Upper lobe of left lung (tissue), 6 donors: ENCODE data around the gene SAP30L. TPM values are rescaled to one million over a fixed set of nuclear protein-coding genes. Genes with fewer than 3 reads are reported as not detected.

Source experiments
- ATAC-seq, 2 donors: fragments of 200-7000 bp; cut with Tn5 transposase; one replicate each; pipeline ENCODE4 v1.9.1; 2022; ENCODE audit warnings: mild to moderate bottlenecking in 2 of 2, moderate library complexity in 2 of 2; ENCODE audit not compliant: low FRiP score in 2 of 2
- DNase-seq, 2 donors: peaks; one replicate each; pipeline ENCODE4 v3.0.0-alpha.2; 2019 to 2020
- H3K27ac ChIP-seq, 4 donors: fragments of 200-600 bp; sonication (generic); one replicate each; pipeline ENCODE4 v1.5.1; 2016 to 2019
- H3K27me3 ChIP-seq, 4 donors: fragments of 200-600 bp; sonication (generic); one replicate each; pipeline ENCODE4 v1.5.1; 2017 to 2019
- H3K36me3 ChIP-seq, 4 donors: fragments of 200-600 bp; sonication (generic); one replicate each; pipeline ENCODE4 v1.5.1; 2016 to 2019
- H3K4me1 ChIP-seq, 4 donors: fragments of 200-600 bp; sonication (generic); one replicate each; pipeline ENCODE4 v1.5.1; 2018 to 2019
- H3K4me3 ChIP-seq, 4 donors: fragments of 200-600 bp; sonication (generic); one replicate each; pipeline ENCODE4 v1.5.1; 2017 to 2019; ENCODE audit warnings: mild to moderate bottlenecking in 2 of 4, moderate library complexity in 1 of 4
- H3K9me3 ChIP-seq, 4 donors: fragments of 200-600 bp; sonication (generic); one replicate each; pipeline ENCODE4 v1.5.1; 2018 to 2019
- CTCF ChIP-seq, 6 experiments: fragments of 450-650 bp in 4 of 6; fragments of 200-600 bp in 2 of 6; sonication (generic) in 2 of 6; IDR thresholded peaks; one replicate each; pipeline ENCODE4 v1.5.1; 2016 to 2019; ENCODE audit warnings: antibody characterized with exemption in 6 of 6
- EP300 ChIP-seq, 4 donors: sonication (generic); formaldehyde crosslinking; IDR thresholded peaks; one replicate each; pipeline ENCODE4 v1.5.1; 2017; ENCODE audit warnings: antibody characterized with exemption in 4 of 4, control low read depth in 2 of 4
- POLR2A ChIP-seq, 4 donors: fragments of 450-650 bp; IDR thresholded peaks; one replicate each; pipeline ENCODE4 v1.5.1; 2016 to 2017; ENCODE audit warnings: antibody characterized with exemption in 4 of 4, mild to moderate bottlenecking in 2 of 4
- POLR2AphosphoS5 ChIP-seq, 2 donors: sonication (generic); formaldehyde crosslinking; IDR thresholded peaks; one replicate each; pipeline ENCODE4 v1.5.1; 2017; ENCODE audit warnings: antibody characterized with exemption in 2 of 2
- WGBS, 2 donors: methylation state at CpG; one replicate each; pipeline ENCODE4 v1.1.5; 2017 to 2018; 5-methylcytosine and 5-hydroxymethylcytosine counted together
- total RNA-seq, 6 donors: library from RNA; depleted of rRNA in 4 of 6; stranded (reverse); fragments of >200 nt in 4 of 6; gene quantifications; one replicate each; pipeline versions ENCODE4 v1.1.0 to v1.2.1, GENCODE V29; 2016 to 2021
- donor health status: DM: no; HTN: no; CAD: no; lungs with moderate emphysema.
- donor health status: DM: no; HTN: yes; CAD: no; lungs with severe emphysema.

The SAP30L gene
- total RNA-seq, 6 donors from 2014 or later, result 34.0 to 52.8 (median 37.8) TPM

DNA sequence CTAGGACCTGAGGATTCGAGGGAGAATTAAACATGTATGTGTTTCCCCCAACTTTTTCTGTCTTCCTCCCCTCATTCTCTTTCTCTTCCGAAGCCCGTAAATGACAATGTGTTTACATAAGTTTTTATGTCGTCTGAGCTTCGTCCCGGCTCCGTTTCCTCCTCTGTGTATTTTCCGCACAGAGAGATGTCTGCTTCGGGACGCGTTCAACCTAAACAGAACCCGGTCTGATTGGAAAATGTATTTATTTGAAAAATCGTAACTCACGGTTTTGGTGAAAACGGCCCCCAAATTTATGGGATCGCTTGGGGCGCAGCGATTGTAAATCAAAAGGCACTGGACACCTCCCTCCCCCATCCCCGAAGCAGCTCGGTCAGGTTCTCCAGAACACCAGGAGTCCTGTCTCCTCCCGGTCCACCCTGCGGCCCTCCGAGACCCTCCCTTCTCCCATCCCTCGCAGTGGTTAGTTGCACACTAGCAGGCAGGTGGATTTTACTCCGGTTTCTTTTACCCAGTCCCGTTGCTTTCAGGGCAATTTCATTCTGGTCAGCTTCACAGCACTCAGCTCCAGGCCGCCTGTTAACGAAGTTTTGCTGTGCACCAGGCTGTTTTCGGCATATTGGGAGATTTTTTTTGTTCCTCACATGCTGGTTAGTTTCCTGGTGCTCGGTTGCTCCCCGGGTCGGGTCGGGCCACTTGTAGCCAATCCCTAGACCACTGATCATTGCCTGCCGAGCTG lies 38.0 kb downstream of the SAP30L start:
- WGBS, 2 donors, result 6 to 7% methylated on average over 31 to 34 of the region's 34 CpGs
- no peak for ATAC-seq

DNA sequence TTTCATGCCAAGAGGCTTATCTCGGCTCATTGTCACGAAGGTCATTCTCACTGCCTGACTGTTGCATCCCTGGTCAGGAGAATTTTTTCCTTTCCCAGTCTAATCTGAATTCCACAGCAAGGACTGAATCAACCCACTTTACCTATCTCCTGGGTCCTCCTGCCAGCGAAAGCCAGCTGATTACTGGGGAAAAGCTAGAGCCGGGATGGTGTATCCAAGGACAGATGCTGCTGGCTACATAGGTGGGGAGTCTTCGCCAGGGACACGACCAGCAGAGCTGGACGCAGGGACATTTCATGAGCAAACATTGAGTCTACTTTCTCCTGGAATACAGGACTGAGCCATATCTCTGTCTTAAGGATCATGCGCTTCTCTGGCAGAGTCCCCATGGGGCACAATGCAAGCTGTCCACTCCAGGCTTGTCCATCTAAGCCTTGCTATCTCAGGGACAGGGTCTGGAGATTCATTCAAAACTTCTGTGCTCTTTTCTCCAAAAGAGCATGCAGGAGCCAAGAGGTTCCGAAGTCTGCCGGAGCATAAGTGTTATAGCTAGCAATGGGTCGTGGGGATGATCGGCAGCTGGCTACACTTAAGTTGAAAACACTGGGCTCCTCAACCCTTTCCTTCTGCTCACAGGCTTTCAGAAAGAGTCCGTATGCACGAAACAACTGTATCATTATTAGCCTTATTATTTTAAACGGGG lies 38.7 kb downstream of the SAP30L start:
- H3K4me1 ChIP-seq, result peaks cover 0 to 26% (median 7%) of the 10 kb centered on the region in 4 donors
- H3K4me3 ChIP-seq, result no peak overlapping the region
- no peak for TF ChIP-seq CTCF (IDR thresholded peaks at IDR 0.05)
- TF ChIP-seq POLR2A (IDR thresholded peaks at IDR 0.05), result no peak
- no peak for TF ChIP-seq EP300 (IDR thresholded peaks at IDR 0.05)
- no peak for TF ChIP-seq POLR2AphosphoS5 (IDR thresholded peaks at IDR 0.05)
- ATAC-seq (no peak), DNase-seq (no peak)
- no peak overlapping the region for H3K27ac ChIP-seq
- H3K9me3 ChIP-seq, result no peaks in the 10 kb centered on the region
- H3K27me3 ChIP-seq, result peaks cover 2 to 81% (median 39%) of the 10 kb centered on the region in 4 donors
- H3K36me3 ChIP-seq, result no peaks in the 10 kb centered on the region
- WGBS, 2 donors, result 11 to 15% methylated on average over 15 of the region's 15 CpGs

More for the DNA sequence above, 38.0 kb downstream of the SAP30L start:
- H3K4me1 ChIP-seq, result peaks cover 5 to 33% (median 13%) of the 10 kb centered on the region in 4 donors
- no peak overlapping the region for H3K4me3 ChIP-seq
- H3K27ac ChIP-seq, result no peak overlapping the region
- H3K36me3 ChIP-seq, result no peaks in the 10 kb centered on the region
- TF ChIP-seq POLR2A (IDR thresholded peaks at IDR 0.05) (no peak), POLR2AphosphoS5 (IDR thresholded peaks at IDR 0.05) (no peak), CTCF (IDR thresholded peaks at IDR 0.05) (no peak), EP300 (IDR thresholded peaks at IDR 0.05) (no peak)
- H3K9me3 ChIP-seq, result no peaks in the 10 kb centered on the region
- peaks cover 2 to 88% (median 46%) of the 10 kb centered on the region in 4 donors for H3K27me3 ChIP-seq
- DNase-seq, result no peak

DNA sequence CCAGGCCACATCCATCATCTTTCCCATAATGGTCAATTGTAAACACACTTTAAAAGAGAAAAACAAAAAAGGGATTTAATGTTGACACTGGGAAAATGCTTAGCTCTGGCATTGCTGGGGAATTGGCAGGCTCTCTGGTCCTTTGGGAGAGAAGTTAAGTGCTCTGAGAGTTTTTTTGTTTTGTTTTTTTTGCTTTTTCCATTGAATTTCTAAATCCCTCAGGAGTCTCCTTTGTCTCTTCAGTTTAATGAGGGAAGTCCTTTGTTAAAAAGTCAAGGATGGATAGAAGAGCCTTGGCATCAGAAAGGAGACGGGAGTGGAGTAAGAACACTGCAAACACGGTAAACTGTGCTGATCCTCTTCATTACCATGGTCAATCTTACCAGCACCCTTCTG lies 39.3 kb downstream of the SAP30L start:
- WGBS, 2 donors, result 8 to 17% methylated on average over 2 of the region's 2 CpGs
- Histone ChIP-seq H3K9me3 (no peaks in the 10 kb centered on the region), H3K27ac (no peak overlapping the region), H3K4me1 (peaks cover 0 to 21% (median 4%) of the 10 kb centered on the region in 4 donors), H3K4me3 (no peak overlapping the region), H3K36me3 (no peaks in the 10 kb centered on the region), H3K27me3 (peaks cover 2 to 75% (median 34%) of the 10 kb centered on the region in 4 donors)
- DNase-seq (no peak), ATAC-seq (no peak)
- TF ChIP-seq POLR2AphosphoS5 (IDR thresholded peaks at IDR 0.05), result no peak
- TF ChIP-seq CTCF (IDR thresholded peaks at IDR 0.05), result no peak
- TF ChIP-seq EP300 (IDR thresholded peaks at IDR 0.05), result no peak
- no peak for TF ChIP-seq POLR2A (IDR thresholded peaks at IDR 0.05)

DNA sequence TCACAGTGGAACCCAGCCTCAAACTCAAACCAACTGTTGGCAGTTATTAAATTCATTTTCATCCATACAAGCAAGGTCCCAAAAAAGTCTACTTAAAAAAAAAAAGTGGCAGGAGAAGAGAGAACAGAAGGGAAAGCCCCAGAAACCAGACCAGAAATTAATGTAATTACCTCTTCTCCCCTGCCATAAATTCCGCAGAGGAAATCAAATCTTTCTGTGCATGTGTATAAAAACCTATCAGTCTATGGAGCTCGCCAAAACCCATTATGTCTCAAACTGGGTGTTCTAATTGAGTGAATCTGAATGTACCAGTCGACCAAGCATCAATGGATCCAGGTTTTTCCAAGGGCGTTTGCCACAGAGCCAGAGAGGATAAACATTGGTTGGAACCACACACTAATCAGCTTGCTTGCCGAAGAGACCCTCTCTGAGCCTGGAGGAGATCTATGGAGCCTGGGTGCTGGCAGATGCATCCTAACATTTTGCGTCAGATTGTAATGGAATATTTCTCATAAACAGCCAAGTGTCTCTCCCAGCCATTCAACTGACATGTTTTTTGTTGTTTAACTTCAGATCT lies 40.1 kb downstream of the SAP30L start:
- ATAC-seq, result no peak
- Histone ChIP-seq H3K4me1 (peaks cover 0 to 20% (median 4%) of the 10 kb centered on the region in 4 donors), H3K36me3 (no peaks in the 10 kb centered on the region), H3K27ac (no peak overlapping the region), H3K9me3 (no peaks in the 10 kb centered on the region), H3K4me3 (no peak overlapping the region), H3K27me3 (peaks cover 2 to 67% (median 28%) of the 10 kb centered on the region in 4 donors)
- no peak for TF ChIP-seq CTCF (IDR thresholded peaks at IDR 0.05)
- DNase-seq, result no peak
- WGBS, 2 donors, result 21% methylated on average over 6 of the region's 6 CpGs
